H9 (cell line): ENCODE measurements around the gene SLC35E3. TPM values are rescaled to one million over a fixed set of nuclear protein-coding genes. Genes with fewer than 3 reads are reported as not detected.

ENCODE experiments used
- DNase-seq: peaks from one replicate; pipeline ENCODE4 v3.0.0-alpha.2; 2017
- H2AFZ ChIP-seq: one replicate; pipeline ENCODE4 v1.6.1; 2013; ENCODE audit warnings: mild to moderate bottlenecking, low read length, control low read depth, moderate library complexity
- H2AK5ac ChIP-seq: 2 replicates; pipeline ENCODE4 v1.6.1; 2013; ENCODE audit warnings: low read length, control low read depth, mixed read lengths; ENCODE audit not compliant: insufficient read length
- H2BK120ac ChIP-seq: one replicate; pipeline ENCODE4 v1.6.1; 2013; ENCODE audit warnings: low read depth, mild to moderate bottlenecking, low read length, control low read depth, inconsistent platforms; ENCODE audit not compliant: poor library complexity, severe bottlenecking
- H2BK12ac ChIP-seq: 2 replicates; pipeline ENCODE4 v1.6.1; 2013; ENCODE audit warnings: low read length, control low read depth, mixed read lengths, low read depth; ENCODE audit not compliant: insufficient read length
- H2BK15ac ChIP-seq: 2 replicates; pipeline ENCODE4 v1.6.1; 2013; ENCODE audit warnings: low read depth, low read length, control low read depth
- H2BK20ac ChIP-seq: one replicate; pipeline ENCODE4 v1.6.1; 2013; ENCODE audit warnings: low read depth, mild to moderate bottlenecking, low read length, control low read depth, inconsistent platforms; ENCODE audit not compliant: poor library complexity, severe bottlenecking
- H2BK5ac ChIP-seq: 2 replicates; pipeline ENCODE4 v1.6.1; 2013; ENCODE audit warnings: low read length, control low read depth, mixed read lengths; ENCODE audit not compliant: insufficient read length
- H3K14ac ChIP-seq: 2 replicates; pipeline ENCODE4 v1.6.1; 2013; ENCODE audit warnings: low read length, control low read depth; ENCODE audit not compliant: insufficient read depth
- H3K18ac ChIP-seq: 2 replicates; pipeline ENCODE4 v1.6.1; 2013; ENCODE audit warnings: low read depth, mild to moderate bottlenecking, mixed read lengths, low read length, control low read depth; ENCODE audit not compliant: insufficient read length
- H3K23ac ChIP-seq: 2 replicates; pipeline ENCODE4 v1.6.1; 2013; ENCODE audit warnings: low read length, control low read depth, mixed read lengths, low read depth; ENCODE audit not compliant: insufficient read length
- H3K23me2 ChIP-seq: 2 replicates; pipeline ENCODE4 v1.6.1; 2013; ENCODE audit warnings: low read depth, mild to moderate bottlenecking, mixed read lengths, low read length, control low read depth; ENCODE audit not compliant: insufficient read length, poor library complexity, severe bottlenecking
- H3K27ac ChIP-seq: 2 replicates; pipeline ENCODE4 v1.5.1; 2013; ENCODE audit warnings: low read length, control low read depth, mixed read lengths, low read depth; ENCODE audit not compliant: insufficient read length
- H3K27me3 ChIP-seq: 2 replicates; pipeline ENCODE4 v1.6.1; 2013; ENCODE audit warnings: low read length, control low read depth, inconsistent platforms; ENCODE audit not compliant: insufficient read depth
- H3K4ac ChIP-seq: 2 replicates; pipeline ENCODE4 v1.6.1; 2013; ENCODE audit warnings: low read depth, mild to moderate bottlenecking, control low read depth, inconsistent platforms, low read length, moderate library complexity
- H3K4me1 ChIP-seq: 2 replicates; pipeline ENCODE4 v1.6.1; 2013; ENCODE audit warnings: low read length, control low read depth, inconsistent platforms; ENCODE audit not compliant: insufficient read depth
- H3K4me2 ChIP-seq: 2 replicates; pipeline ENCODE4 v1.6.1; 2013; ENCODE audit warnings: low read length, control low read depth, mixed read lengths; ENCODE audit not compliant: insufficient read length, insufficient read depth
- H3K56ac ChIP-seq: 2 replicates; pipeline ENCODE4 v1.6.1; 2013; ENCODE audit warnings: low read depth, mild to moderate bottlenecking, mixed read lengths, low read length, control low read depth; ENCODE audit not compliant: insufficient read length
- H3K79me1 ChIP-seq: 2 replicates; pipeline ENCODE4 v1.6.1; 2013; ENCODE audit warnings: low read depth, mild to moderate bottlenecking, moderate library complexity, low read length, control low read depth, inconsistent platforms; ENCODE audit not compliant: insufficient read depth, poor library complexity, severe bottlenecking
- H3K79me2 ChIP-seq: 2 replicates; pipeline ENCODE4 v1.6.1; 2013; ENCODE audit warnings: low read length, control low read depth, inconsistent platforms; ENCODE audit not compliant: insufficient read depth
- H3K9ac ChIP-seq: 2 replicates; pipeline ENCODE4 v1.6.1; 2013; ENCODE audit warnings: low read length, control low read depth, mixed read lengths; ENCODE audit not compliant: insufficient read length; ENCODE audit errors: extremely low read depth
- H3K9me3 ChIP-seq: one replicate; pipeline ENCODE4 v1.6.1; 2013; ENCODE audit warnings: low read depth, low read length, inconsistent platforms; ENCODE audit not compliant: control insufficient read depth
- H3T11ph ChIP-seq: one replicate; pipeline ENCODE4 v1.6.1; 2013; ENCODE audit warnings: mild to moderate bottlenecking, low read length, control low read depth, inconsistent platforms
- H4K20me1 ChIP-seq: one replicate; pipeline ENCODE4 v1.6.1; 2013; ENCODE audit not compliant: control insufficient read depth, insufficient read length, insufficient read depth
- H4K5ac ChIP-seq: 2 replicates; pipeline ENCODE4 v1.6.1; 2013; ENCODE audit warnings: low read depth, mild to moderate bottlenecking, mixed read lengths, low read length, control low read depth; ENCODE audit not compliant: insufficient read length
- H4K8ac ChIP-seq: replicated peaks from 2 replicates; pipeline ENCODE4 v1.6.1; 2013; ENCODE audit warnings: low read length, control low read depth, mixed read lengths, low read depth; ENCODE audit not compliant: insufficient read length
- H4K91ac ChIP-seq: 2 replicates; pipeline ENCODE4 v1.6.1; 2013; ENCODE audit warnings: low read depth, mild to moderate bottlenecking, moderate library complexity, mixed read lengths, low read length, control low read depth; ENCODE audit not compliant: insufficient read length
- H3K27ac Mint-ChIP-seq, 3 experiments: 2 replicates in 2 of 3; 3 replicates in 1 of 3; pipeline ENCODE4 v1.8.0; 2020 to 2021; ENCODE audit warnings: mixed read lengths in 3 of 3, mild to moderate bottlenecking in 1 of 3, moderate library complexity in 1 of 3
- H3K27me3 Mint-ChIP-seq: 2 replicates; pipeline ENCODE4 v1.8.0; 2021; ENCODE audit warnings: low read depth, mild to moderate bottlenecking, moderate library complexity, mixed read lengths
- H3K36me3 Mint-ChIP-seq, 3 experiments: 2 replicates in 2 of 3; 3 replicates in 1 of 3; pipeline ENCODE4 v1.8.0; 2020 to 2021; ENCODE audit warnings: low read depth in 3 of 3, mixed read lengths in 3 of 3; ENCODE audit not compliant: insufficient read depth in 1 of 3
- H3K4me1 Mint-ChIP-seq, 2 experiments: 2 replicates each; pipeline ENCODE4 v1.8.0; 2020; ENCODE audit warnings: mixed read lengths in 2 of 2
- H3K4me3 Mint-ChIP-seq, 2 experiments: 2 replicates in 1 of 2; 3 replicates in 1 of 2; pipeline ENCODE4 v1.8.0; 2020 to 2021; ENCODE audit warnings: mild to moderate bottlenecking in 2 of 2, mixed read lengths in 2 of 2, moderate library complexity in 1 of 2
- H3K9me3 Mint-ChIP-seq, 2 experiments: 2 replicates in 1 of 2; 3 replicates in 1 of 2; pipeline ENCODE4 v1.8.0; 2020; ENCODE audit warnings: mild to moderate bottlenecking in 2 of 2, mixed read lengths in 2 of 2, moderate library complexity in 1 of 2
- CTCF ChIP-seq: fragments of 200-600 bp; sonication (generic); conservative IDR thresholded peaks from 3 replicates; pipeline ENCODE4 v1.8.0; 2021; ENCODE audit warnings: antibody characterized with exemption, mild to moderate bottlenecking
- WGBS: extraction: QIAGEN DNeasy Blood & Tissue Kit; methylation state at CpG from one replicate; pipeline ENCODE4 v1.1.7; 2013; ENCODE audit warnings: missing lambda C conversion rate, low lambda C conversion rate, mixed read lengths; ENCODE audit not compliant: insufficient read length; ENCODE audit errors: extremely low coverage; 5-methylcytosine and 5-hydroxymethylcytosine counted together
- total RNA-seq: library from RNA; stranded (reverse); gene quantifications from 2 replicates; pipeline ENCODE4 v1.2.1, GENCODE V29; 2021

Gene SLC35E3
- total RNA-seq, 1 experiment from 2014 or later = 17.9 TPM

DNA sequence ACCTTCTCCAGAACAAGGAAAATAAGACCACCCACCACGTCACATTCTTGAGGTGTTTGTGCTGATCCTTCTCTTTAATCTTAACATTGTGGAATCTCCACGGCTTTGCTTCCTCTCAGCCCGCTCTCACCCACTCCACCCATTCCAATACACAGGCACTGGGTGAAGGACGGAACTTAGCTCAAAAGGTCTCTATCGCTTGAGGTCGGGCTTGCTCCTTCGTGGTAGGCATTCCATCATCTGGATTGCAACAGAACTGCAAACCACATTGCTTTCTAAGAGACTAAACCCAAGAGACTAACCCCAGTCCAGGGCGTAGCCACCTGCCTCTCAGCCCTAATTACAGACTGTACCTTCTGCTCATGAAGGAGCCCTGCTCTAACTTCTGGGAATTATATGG, 38.0 kb downstream of the SLC35E3 start:
- Mint-ChIP-seq H3K4me3 (no peak overlapping the region), H3K27me3 (no peaks in the 10 kb centered on the region), H3K27ac (no peak overlapping the region), H3K9me3 (no peaks in the 10 kb centered on the region; a peak in 1 of 5 replicates), H3K4me1 (peaks cover 4 to 9% of the 10 kb centered on the region in 2 experiments; a peak in 3 of 4 replicates), H3K36me3 (no peaks in the 10 kb centered on the region)
- Histone ChIP-seq H2BK20ac (no peak overlapping the region), H3K4me2 (no peak overlapping the region), H3K23me2 (no peaks in the 10 kb centered on the region), H3K56ac (no peak overlapping the region), H3K79me1 (no peaks in the 10 kb centered on the region), H2AK5ac (no peak overlapping the region), H4K20me1 (no peaks in the 10 kb centered on the region), H3K9ac (no peak overlapping the region), H2AFZ (no peak overlapping the region), H3K27ac (no peak overlapping the region), H3K9me3 (no peaks in the 10 kb centered on the region), H3K79me2 (no peaks in the 10 kb centered on the region), H3K27me3 (no peaks in the 10 kb centered on the region), H3K4me1 (no peaks in the 10 kb centered on the region), H2BK120ac (no peak overlapping the region), H4K91ac (no peak overlapping the region), H3T11ph (no peak overlapping the region), H2BK15ac (no peak overlapping the region), H3K23ac (no peak overlapping the region), H2BK5ac (no peak overlapping the region), H3K14ac (no peak overlapping the region), H4K8ac (no peak overlapping the region), H4K5ac (no peak overlapping the region), H3K18ac (no peak overlapping the region), H3K4ac (no peak overlapping the region), H2BK12ac (no peak overlapping the region)
- TF ChIP-seq CTCF = no peak
- no CpG with 5 or more reads among the region's 8 CpGs for WGBS
- DNase-seq = no peak
